B cell (primary cell): ENCODE data around the gene KCTD17. TPM values are rescaled to one million over a fixed set of nuclear protein-coding genes. Genes with fewer than 3 reads are reported as not detected.

Experiments
- ATAC-seq: fragments of 200-7000 bp; cut with Tn5 transposase; one replicate; pipeline ENCODE4 v1.10.0; 2021; ENCODE audit warnings: low read depth, mild to moderate bottlenecking, moderate number of reproducible peaks, moderate library complexity
- CTCF ChIA-PET: fragments of 350-600 bp; sonication (Branson Sonifier 250); formaldehyde crosslinking; loops from one replicate; lab custom pipeline; 2021; ENCODE audit warnings: antibody characterized with exemption, inconsistent platforms; lab: Charles Lee
- POLR2A ChIA-PET: fragments of 350-600 bp; sonication (Branson Sonifier 250); formaldehyde crosslinking; loops from one replicate; lab custom pipeline; 2021; ENCODE audit warnings: antibody characterized with exemption; lab: Charles Lee
- DNase-seq: peaks from one replicate; pipeline ENCODE4 v3.0.0; 2013
- H2AFZ ChIP-seq: 2 replicates; pipeline ENCODE4 v1.6.1; 2012; ENCODE audit warnings: mild to moderate bottlenecking, low read depth, low read length; ENCODE audit not compliant: insufficient read depth, poor library complexity, severe bottlenecking
- H3K27ac ChIP-seq, 2 donors: 1 replicate in 1 of 2; 2 replicates in 1 of 2; pipeline ENCODE4 v1.5.1; 2012 to 2013; ENCODE audit warnings: low read length in 2 of 2, mild to moderate bottlenecking in 2 of 2, moderate library complexity in 1 of 2
- H3K27me3 ChIP-seq, 4 experiments: fragments of 200-600 bp in 1 of 4; sonication (generic) in 1 of 4; replicated peaks in 1 of 4; 1 replicate in 2 of 4; 2 replicates in 2 of 4; pipeline versions ENCODE4 v1.6.1 to v1.7.0; 2013 to 2016; ENCODE audit warnings: low read length in 3 of 4, mild to moderate bottlenecking in 2 of 4, mixed read lengths in 1 of 4, moderate library complexity in 1 of 4; ENCODE audit not compliant: insufficient read depth in 4 of 4, control insufficient read depth in 3 of 4; ENCODE audit errors: control extremely low read depth in 1 of 4
- H3K36me3 ChIP-seq, 2 experiments: replicated peaks in 1 of 2; 1 replicate in 1 of 2; 2 replicates in 1 of 2; pipeline versions ENCODE4 v1.6.1 to v1.7.1; 2013; ENCODE audit warnings: low read length in 1 of 2; ENCODE audit not compliant: insufficient read depth in 2 of 2, control insufficient read depth in 1 of 2; ENCODE audit errors: control extremely low read depth in 1 of 2, extremely low read depth in 1 of 2
- H3K4me1 ChIP-seq, 2 donors: fragments of 200-600 bp in 1 of 2; sonication (generic) in 1 of 2; 1 replicate in 1 of 2; 2 replicates in 1 of 2; pipeline versions ENCODE4 v1.5.1 to v1.6.1; 2013 to 2017; ENCODE audit warnings: low read length in 2 of 2; ENCODE audit not compliant: control insufficient read depth in 2 of 2, insufficient read depth in 2 of 2
- H3K4me2 ChIP-seq: replicated peaks from 2 replicates; pipeline ENCODE3; 2012; ENCODE audit warnings: mild to moderate bottlenecking, low read depth, low read length; ENCODE audit not compliant: poor library complexity, severe bottlenecking
- H3K4me3 ChIP-seq, 5 experiments: fragments of 200-600 bp in 1 of 5; sonication (generic) in 1 of 5; 1 replicate in 3 of 5; 2 replicates in 2 of 5; pipeline versions ENCODE4 v1.5.1 to v1.7.0; 2011 to 2016; ENCODE audit warnings: low read length in 4 of 5, mild to moderate bottlenecking in 4 of 5, low read depth in 2 of 5, control low read depth in 1 of 5, moderate library complexity in 1 of 5; ENCODE audit not compliant: insufficient read depth in 1 of 5; ENCODE audit errors: control extremely low read depth in 1 of 5, extremely low read depth in 1 of 5
- H3K79me2 ChIP-seq: fragments of 200-600 bp; sonication (generic); one replicate; pipeline ENCODE4 v1.6.0; 2016; ENCODE audit warnings: low read length; ENCODE audit not compliant: control insufficient read depth, insufficient read depth
- H3K9ac ChIP-seq: fragments of 200-600 bp; sonication (generic); 2 replicates; pipeline ENCODE4 v1.6.1; 2017; ENCODE audit warnings: mild to moderate bottlenecking, low read length, moderate library complexity
- H3K9me3 ChIP-seq, 3 donors: one replicate each; pipeline versions ENCODE4 v1.6.1 to v1.7.1; 2013; ENCODE audit warnings: low read length in 2 of 3; ENCODE audit not compliant: control insufficient read depth in 2 of 3, insufficient read depth in 1 of 3; ENCODE audit errors: control extremely low read depth in 1 of 3
- H4K20me1 ChIP-seq: 2 replicates; pipeline ENCODE4 v1.6.0; 2012; ENCODE audit warnings: mild to moderate bottlenecking, low read length; ENCODE audit not compliant: insufficient read depth, control insufficient read depth, poor library complexity, severe bottlenecking
- H3K27ac Mint-ChIP-seq: one replicate; pipeline ENCODE4 v1.8.0; 2021; ENCODE audit warnings: mixed read lengths
- H3K27me3 Mint-ChIP-seq: one replicate; pipeline ENCODE4 v1.8.0; 2021; ENCODE audit warnings: mixed read lengths
- H3K4me1 Mint-ChIP-seq: one replicate; pipeline ENCODE4 v1.8.0; 2021; ENCODE audit warnings: mixed read lengths
- H3K4me3 Mint-ChIP-seq: one replicate; pipeline ENCODE4 v1.8.0; 2021; ENCODE audit warnings: mixed read lengths
- H3K9me3 Mint-ChIP-seq: one replicate; pipeline ENCODE4 v1.8.0; 2022; ENCODE audit warnings: mixed read lengths; ENCODE audit not compliant: insufficient read depth
- EZH2 ChIP-seq: IDR thresholded peaks from 2 replicates; pipeline ENCODE4 v1.6.1; 2012; ENCODE audit warnings: borderline replicate concordance, low read depth, mild to moderate bottlenecking, moderate library complexity, low read length; ENCODE audit not compliant: insufficient read depth, poor library complexity, severe bottlenecking
- WGBS: methylation state at CpG from one replicate; pipeline ENCODE4 v1.1.5; 2013; ENCODE audit warnings: missing lambda C conversion rate; ENCODE audit not compliant: insufficient coverage; 5-methylcytosine and 5-hydroxymethylcytosine counted together
- intact Hi-C: fragments of 100-400 bp; cut with micrococcal nuclease; formaldehyde crosslinking; loops from one replicate; pipeline ENCODE4 v1.10.0; 2022
- polyA plus RNA-seq: library from polyadenylated mRNA; depleted of rRNA; stranded (reverse); fragments of >200 nt; gene quantifications from 2 replicates; pipeline ENCODE4 v1.2.3, GENCODE V29; 2012
- total RNA-seq, 2 donors: library from RNA; stranded (reverse); fragments of 120-200 nt in 1 of 2; gene quantifications; 1 replicate in 1 of 2; 2 replicates in 1 of 2; pipeline versions ENCODE4 v1.2.3 to v1.2.4, GENCODE V29; 2013 to 2022
- TF ChIP-seq, protein P1 (sequence below): fragments of 200-600 bp; IDR thresholded peaks from one replicate; pipeline ENCODE4 v1.8.0; 2022; ENCODE audit warnings: antibody characterized with exemption, mild to moderate bottlenecking

The KCTD17 gene
- total and polyA plus RNA-seq, 2 donors (not counting 1 experiment from before 2014, with no cell fraction given) = 29.0 to 41.3 TPM

DNA sequence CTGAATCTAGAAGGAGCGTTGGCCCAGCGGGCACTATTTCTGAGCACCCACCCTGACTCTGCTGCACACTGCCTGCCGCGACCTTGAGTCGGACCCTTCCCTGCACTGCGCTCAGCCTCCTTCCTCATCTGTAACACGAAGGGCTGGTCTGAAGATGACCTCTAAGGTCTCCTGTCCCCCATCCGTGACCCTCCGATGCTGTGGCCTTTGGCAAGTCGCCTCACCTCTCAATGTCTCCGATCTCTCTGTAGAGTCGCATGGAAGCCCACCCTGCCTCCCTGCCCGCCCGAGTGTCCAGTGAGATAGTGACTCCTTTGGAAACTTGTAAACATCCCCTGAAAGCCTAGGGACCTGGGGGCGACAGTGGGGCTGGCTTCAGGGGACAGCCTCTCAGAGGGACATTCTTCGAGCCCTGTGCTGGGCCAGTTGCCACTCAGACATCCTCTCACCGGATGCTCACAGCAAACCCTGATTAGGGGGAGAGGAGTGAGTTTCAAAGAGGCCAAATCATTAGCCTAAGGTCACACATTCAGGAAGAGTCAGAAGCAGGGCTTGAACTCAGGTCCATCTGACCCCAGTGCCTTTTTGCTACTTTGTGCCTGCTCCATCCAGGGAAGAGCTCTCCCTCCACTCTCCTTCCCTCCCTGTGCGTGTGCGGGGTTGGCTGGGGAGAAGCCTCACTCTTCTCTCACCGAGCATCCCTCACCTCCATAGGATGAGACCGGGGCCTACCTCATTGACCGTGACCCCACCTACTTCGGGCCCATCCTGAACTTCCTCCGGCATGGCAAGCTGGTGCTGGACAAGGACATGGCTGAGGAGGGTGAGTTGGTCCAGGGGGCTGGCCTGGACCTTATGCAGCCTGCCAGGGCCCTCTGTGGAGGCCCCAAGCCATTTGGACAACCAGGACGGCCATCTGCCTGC is 1.1 kb downstream of the KCTD17 start:
- ChIA-PET CTCF (interaction anchor here (1.5 to 2.4 kb wide), 2 partner anchors 10 to 75 kb away, joined by 3 to 9 read pairs; no protein-coding TSS in a partner anchor), POLR2A (interaction anchor here (0.7 kb wide), 1 partner anchor 775 kb away, joined by 4 read pairs; no protein-coding TSS in a partner anchor)
- Mint-ChIP-seq H3K4me3 (peak overlapping the region; percentile 85), H3K9me3 (no peaks in the 10 kb centered on the region), H3K27ac (no peak overlapping the region), H3K4me1 (peaks cover 12% of the 10 kb centered on the region), H3K27me3 (no peaks in the 10 kb centered on the region)
- Histone ChIP-seq H3K4me3 (peak overlapping the region in 4 of 5 experiments; percentile 40 to 71 (median 60)), H3K4me2 (peak overlapping the region; percentile 95), H3K36me3 (peaks cover 0 to 18% of the 10 kb centered on the region in 2 experiments), H3K79me2 (no peaks in the 10 kb centered on the region), H4K20me1 (no peaks in the 10 kb centered on the region), H2AFZ (peak overlapping the region; percentile 78), H3K9me3 (no peaks in the 10 kb centered on the region), H3K4me1 (peaks cover 7 to 18% of the 10 kb centered on the region in 2 donors), H3K9ac (peak overlapping the region; percentile 73), H3K27me3 (no peaks in the 10 kb centered on the region), H3K27ac (no peak overlapping the region)
- ATAC-seq (no peak), DNase-seq (no peak)
- TF ChIP-seq, protein P1, sequence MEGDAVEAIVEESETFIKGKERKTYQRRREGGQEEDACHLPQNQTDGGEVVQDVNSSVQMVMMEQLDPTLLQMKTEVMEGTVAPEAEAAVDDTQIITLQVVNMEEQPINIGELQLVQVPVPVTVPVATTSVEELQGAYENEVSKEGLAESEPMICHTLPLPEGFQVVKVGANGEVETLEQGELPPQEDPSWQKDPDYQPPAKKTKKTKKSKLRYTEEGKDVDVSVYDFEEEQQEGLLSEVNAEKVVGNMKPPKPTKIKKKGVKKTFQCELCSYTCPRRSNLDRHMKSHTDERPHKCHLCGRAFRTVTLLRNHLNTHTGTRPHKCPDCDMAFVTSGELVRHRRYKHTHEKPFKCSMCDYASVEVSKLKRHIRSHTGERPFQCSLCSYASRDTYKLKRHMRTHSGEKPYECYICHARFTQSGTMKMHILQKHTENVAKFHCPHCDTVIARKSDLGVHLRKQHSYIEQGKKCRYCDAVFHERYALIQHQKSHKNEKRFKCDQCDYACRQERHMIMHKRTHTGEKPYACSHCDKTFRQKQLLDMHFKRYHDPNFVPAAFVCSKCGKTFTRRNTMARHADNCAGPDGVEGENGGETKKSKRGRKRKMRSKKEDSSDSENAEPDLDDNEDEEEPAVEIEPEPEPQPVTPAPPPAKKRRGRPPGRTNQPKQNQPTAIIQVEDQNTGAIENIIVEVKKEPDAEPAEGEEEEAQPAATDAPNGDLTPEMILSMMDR = no peak
- no peak for TF ChIP-seq EZH2
- WGBS = 96% methylated on average over 22 of the region's 25 CpGs
- intact Hi-C loops = loop anchor here (5.0 kb wide), 1 partner anchor 1750 kb away; no protein-coding TSS in a partner anchor
